ENCODE data around the gene ODAD3.
A peak's percentile ranks its signal among the peaks of the same experiment; 100 is the strongest.
"Not testable (repeated sequence)": the region's sequence is repeated elsewhere in the genome, so short reads cannot be mapped to it uniquely, and the experiment has no call there.

The ODAD3 gene

GRCh38 chr19:11447347-11448262, 12.7 kb upstream of the ODAD3 start:
- Histone ChIP-seq H3K4me3 (no peak overlapping the region), H3K36me3 (ENCODE audit: insufficient read depth, low read length) (peaks cover 52% of the 10 kb centered on the region; the same call in 1 of the 2 replicates), H3K9me3 (ENCODE audit: low read depth, low read length) (no peaks in the 10 kb centered on the region), H3K9ac (ENCODE audit: insufficient read length) (no peak overlapping the region), H3K27ac (no peak overlapping the region)
- no peak for TF ChIP-seq POLR2AphosphoS5 (IDR thresholded peaks at IDR 0.05; ENCODE audit: borderline replicate concordance, low read depth, low read length)
- TF ChIP-seq FOXP2 (optimal IDR thresholded peaks at IDR 0.05; ENCODE audit: control extremely low read depth, extremely low read length, insufficient read depth) = no peak
- TF ChIP-seq EZH2 (IDR thresholded peaks at IDR 0.05) = no peak
- DNase-seq (ENCODE audit: low read depth, low spot score) = no peak

GRCh38 chr19:11446652-11447301, 11.9 kb upstream of the ODAD3 start:
- H3K9me3 ChIP-seq (ENCODE audit: low read depth, low read length) = no peaks in the 10 kb centered on the region
- DNase-seq (ENCODE audit: low read depth, low spot score) = no peak
- H3K9ac ChIP-seq (ENCODE audit: insufficient read length) = no peak overlapping the region
- H3K36me3 ChIP-seq (ENCODE audit: insufficient read depth, low read length) = peaks cover 60% of the 10 kb centered on the region; the same call in 1 of the 2 replicates
- no peak for TF ChIP-seq POLR2AphosphoS5 (IDR thresholded peaks at IDR 0.05; ENCODE audit: borderline replicate concordance, low read depth, low read length)
- no peak for TF ChIP-seq FOXP2 (optimal IDR thresholded peaks at IDR 0.05; ENCODE audit: control extremely low read depth, extremely low read length, insufficient read depth)
- TF ChIP-seq EZH2 (IDR thresholded peaks at IDR 0.05) = no peak
- H3K4me3 ChIP-seq = no peak overlapping the region
- no peak overlapping the region for H3K27ac ChIP-seq

GRCh38 chr19:11446271-11446651, 11.3 kb upstream of the ODAD3 start:
- Histone ChIP-seq H3K4me3 (no peak overlapping the region), H3K9me3 (ENCODE audit: low read depth, low read length) (no peaks in the 10 kb centered on the region), H3K27ac (no peak overlapping the region), H3K9ac (ENCODE audit: insufficient read length) (no peak overlapping the region), H3K36me3 (ENCODE audit: insufficient read depth, low read length) (peaks cover 65% of the 10 kb centered on the region; the same call in 1 of the 2 replicates)
- DNase-seq (ENCODE audit: low read depth, low spot score) = no peak
- TF ChIP-seq POLR2AphosphoS5 (IDR thresholded peaks at IDR 0.05; ENCODE audit: borderline replicate concordance, low read depth, low read length) = no peak
- TF ChIP-seq FOXP2 (optimal IDR thresholded peaks at IDR 0.05; ENCODE audit: control extremely low read depth, extremely low read length, insufficient read depth) = no peak
- no peak for TF ChIP-seq EZH2 (IDR thresholded peaks at IDR 0.05)

GRCh38 chr19:11445141-11445540, 10.2 kb upstream of the ODAD3 start:
- no peaks in the 10 kb centered on the region for H3K9me3 ChIP-seq (ENCODE audit: low read depth, low read length)
- H3K4me3 ChIP-seq = no peak overlapping the region
- H3K36me3 ChIP-seq (ENCODE audit: insufficient read depth, low read length) = peaks cover 69% of the 10 kb centered on the region; the same call in 1 of the 2 replicates
- no peak for DNase-seq (ENCODE audit: low read depth, low spot score)
- H3K9ac ChIP-seq (ENCODE audit: insufficient read length) = no peak overlapping the region
- no peak for TF ChIP-seq POLR2AphosphoS5 (IDR thresholded peaks at IDR 0.05; ENCODE audit: borderline replicate concordance, low read depth, low read length)
- no peak for TF ChIP-seq EZH2 (IDR thresholded peaks at IDR 0.05)
- TF ChIP-seq FOXP2 (optimal IDR thresholded peaks at IDR 0.05; ENCODE audit: control extremely low read depth, extremely low read length, insufficient read depth) = no peak
- H3K27ac ChIP-seq = no peak overlapping the region

- H3K27ac ChIP-seq = no peak overlapping the region
- no peak for TF ChIP-seq EZH2 (IDR thresholded peaks at IDR 0.05)
- no peak for TF ChIP-seq POLR2AphosphoS5 (IDR thresholded peaks at IDR 0.05; ENCODE audit: borderline replicate concordance, low read depth, low read length)
- TF ChIP-seq FOXP2 (optimal IDR thresholded peaks at IDR 0.05; ENCODE audit: control extremely low read depth, extremely low read length, insufficient read depth) = no peak
- no peak for DNase-seq (ENCODE audit: low read depth, low spot score)
- no peaks in the 10 kb centered on the region for H3K9me3 ChIP-seq (ENCODE audit: low read depth, low read length)
- H3K4me3 ChIP-seq = no peak overlapping the region
- H3K9ac ChIP-seq (ENCODE audit: insufficient read length) = no peak overlapping the region
- peaks cover 66% of the 10 kb centered on the region; the same call in 1 of the 2 replicates for H3K36me3 ChIP-seq (ENCODE audit: insufficient read depth, low read length)
These were observed 9.1 kb upstream of the ODAD3 start for GRCh38 chr19:11444059-11444458.

- Histone ChIP-seq H3K9me3 (ENCODE audit: low read depth, low read length) (no peaks in the 10 kb centered on the region), H3K36me3 (ENCODE audit: insufficient read depth, low read length) (peaks cover 50% of the 10 kb centered on the region), H3K4me3 (no peak overlapping the region), H3K27ac (no peak overlapping the region), H3K9ac (ENCODE audit: insufficient read length) (no peak overlapping the region)
- TF ChIP-seq FOXP2 (optimal IDR thresholded peaks at IDR 0.05; ENCODE audit: control extremely low read depth, extremely low read length, insufficient read depth) (no peak), EZH2 (IDR thresholded peaks at IDR 0.05) (no peak), POLR2AphosphoS5 (IDR thresholded peaks at IDR 0.05; ENCODE audit: borderline replicate concordance, low read depth, low read length) (no peak)
- no peak for DNase-seq (ENCODE audit: low read depth, low spot score)
These were observed 3.0 kb upstream of the ODAD3 start for GRCh38 chr19:11437955-11438354.

- H3K9me3 ChIP-seq (ENCODE audit: low read depth, low read length) = no peaks in the 10 kb centered on the region
- no peak for DNase-seq (ENCODE audit: low read depth, low spot score)
- H3K36me3 ChIP-seq (ENCODE audit: insufficient read depth, low read length) = peaks cover 29% of the 10 kb centered on the region
- no peak for TF ChIP-seq EZH2 (IDR thresholded peaks at IDR 0.05)
- TF ChIP-seq POLR2AphosphoS5 (IDR thresholded peaks at IDR 0.05; ENCODE audit: borderline replicate concordance, low read depth, low read length) = no peak
- peak overlapping the region; percentile 87 for H3K9ac ChIP-seq (ENCODE audit: insufficient read length)
- H3K4me3 ChIP-seq = peak overlapping the region; percentile 99
- H3K27ac ChIP-seq = peak overlapping the region; percentile 56; the same call in 1 of the 2 replicates
These were observed 952 bp upstream of the ODAD3 start for GRCh38 chr19:11435833-11436313.

GRCh38 chr19:11434703-11435056, 241 bp downstream of the ODAD3 start:
- Histone ChIP-seq H3K27ac (no peak overlapping the region), H3K9ac (ENCODE audit: insufficient read length) (no peak overlapping the region), H3K9me3 (ENCODE audit: low read depth, low read length) (no peaks in the 10 kb centered on the region), H3K4me3 (peak overlapping the region; percentile 99), H3K36me3 (ENCODE audit: insufficient read depth, low read length) (peaks cover 25% of the 10 kb centered on the region)
- no peak for DNase-seq (ENCODE audit: low read depth, low spot score)
- TF ChIP-seq EZH2 (IDR thresholded peaks at IDR 0.05) (no peak), FOXP2 (optimal IDR thresholded peaks at IDR 0.05; ENCODE audit: control extremely low read depth, extremely low read length, insufficient read depth) (no peak), POLR2AphosphoS5 (IDR thresholded peaks at IDR 0.05; ENCODE audit: borderline replicate concordance, low read depth, low read length) (no peak)

- H3K36me3 ChIP-seq (ENCODE audit: insufficient read depth, low read length) = peaks cover 20% of the 10 kb centered on the region
- H3K27ac ChIP-seq; H3K9me3 ChIP-seq (ENCODE audit: low read depth, low read length); DNase-seq (ENCODE audit: low read depth, low spot score); H3K4me3 ChIP-seq; H3K9ac ChIP-seq (ENCODE audit: insufficient read length): not testable (repeated sequence)
These were observed 1.4 kb downstream of the ODAD3 start for GRCh38 chr19:11433526-11433925.
